Lower leg skin (tissue), 3 donors: ENCODE measurements around the gene BRD3.

Experiments used
- POLR2A ChIP-seq, 2 donors: fragments of 450-650 bp; IDR thresholded peaks; one replicate each; pipeline ENCODE4 v1.6.1; 2016 to 2017; ENCODE audit warnings: antibody characterized with exemption in 2 of 2, mild to moderate bottlenecking in 1 of 2, moderate library complexity in 1 of 2
- TF ChIP-seq, protein P1 (sequence below), 3 donors: fragments of 450-650 bp; IDR thresholded peaks; one replicate each; pipeline ENCODE4 v1.5.1; 2016; ENCODE audit warnings: antibody characterized with exemption in 3 of 3, mild to moderate bottlenecking in 3 of 3, moderate library complexity in 2 of 3

- no peak for TF ChIP-seq POLR2A (IDR thresholded peaks at IDR 0.05)
- TF ChIP-seq, protein P1, sequence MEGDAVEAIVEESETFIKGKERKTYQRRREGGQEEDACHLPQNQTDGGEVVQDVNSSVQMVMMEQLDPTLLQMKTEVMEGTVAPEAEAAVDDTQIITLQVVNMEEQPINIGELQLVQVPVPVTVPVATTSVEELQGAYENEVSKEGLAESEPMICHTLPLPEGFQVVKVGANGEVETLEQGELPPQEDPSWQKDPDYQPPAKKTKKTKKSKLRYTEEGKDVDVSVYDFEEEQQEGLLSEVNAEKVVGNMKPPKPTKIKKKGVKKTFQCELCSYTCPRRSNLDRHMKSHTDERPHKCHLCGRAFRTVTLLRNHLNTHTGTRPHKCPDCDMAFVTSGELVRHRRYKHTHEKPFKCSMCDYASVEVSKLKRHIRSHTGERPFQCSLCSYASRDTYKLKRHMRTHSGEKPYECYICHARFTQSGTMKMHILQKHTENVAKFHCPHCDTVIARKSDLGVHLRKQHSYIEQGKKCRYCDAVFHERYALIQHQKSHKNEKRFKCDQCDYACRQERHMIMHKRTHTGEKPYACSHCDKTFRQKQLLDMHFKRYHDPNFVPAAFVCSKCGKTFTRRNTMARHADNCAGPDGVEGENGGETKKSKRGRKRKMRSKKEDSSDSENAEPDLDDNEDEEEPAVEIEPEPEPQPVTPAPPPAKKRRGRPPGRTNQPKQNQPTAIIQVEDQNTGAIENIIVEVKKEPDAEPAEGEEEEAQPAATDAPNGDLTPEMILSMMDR (IDR thresholded peaks at IDR 0.05), result no peak
Measured at GRCh38 chr9:134101623-134102149, 33.9 kb upstream of the BRD3 start.
